HG03558 (cell line): Measurements from ENCODE around the gene CARMIL1.

ENCODE experiments used
- ATAC-seq: cut with Tn5 transposase; IDR thresholded peaks from one replicate; pipeline ENCODE4 v1.9.1; 2021; ENCODE audit warnings: moderate number of reproducible peaks; ENCODE audit not compliant: unreplicated experiment; ENCODE audit errors: extremely low read depth

Gene CARMIL1

GRCh38 chr6:25278914-25279747 lies at the start of gene CARMIL1:
TSS of gene CARMIL1 (plus strand) at chr6:25279374. CDS start at chr6:25279796, 422 bp downstream.
- no peak for ATAC-seq

- no peak for ATAC-seq
Observed at GRCh38 chr6:25229671-25230321, 49.4 kb upstream of the CARMIL1 start.

GRCh38 chr6:25232479-25232878 lies 46.7 kb upstream of the CARMIL1 start:
- ATAC-seq, result no peak

- ATAC-seq, result no peak
Observed at GRCh38 chr6:25233226-25233625, 45.9 kb upstream of the CARMIL1 start.

GRCh38 chr6:25237579-25237978 lies 41.6 kb upstream of the CARMIL1 start:
- ATAC-seq, result no peak

- ATAC-seq, result no peak
Observed at GRCh38 chr6:25239059-25239458, 40.1 kb upstream of the CARMIL1 start.

- no peak for ATAC-seq
Observed at GRCh38 chr6:25239498-25239897, 39.7 kb upstream of the CARMIL1 start.

GRCh38 chr6:25242567-25242966 lies 36.6 kb upstream of the CARMIL1 start:
- ATAC-seq, result no peak

- ATAC-seq, result no peak
Observed at GRCh38 chr6:25244865-25245264, 34.3 kb upstream of the CARMIL1 start.

- ATAC-seq, result no peak
Observed at GRCh38 chr6:25248123-25248522, 31.1 kb upstream of the CARMIL1 start.

GRCh38 chr6:25249133-25249532 lies 30.0 kb upstream of the CARMIL1 start:
- no peak for ATAC-seq

- ATAC-seq, result peak; percentile 59
Observed at GRCh38 chr6:25250878-25251277, 28.3 kb upstream of the CARMIL1 start.

GRCh38 chr6:25251426-25251825 lies 27.7 kb upstream of the CARMIL1 start:
- ATAC-seq, result no peak

- ATAC-seq, result no peak
Observed at GRCh38 chr6:25253351-25253750, 25.8 kb upstream of the CARMIL1 start.

- no peak for ATAC-seq
Observed at GRCh38 chr6:25254671-25255070, 24.5 kb upstream of the CARMIL1 start.

GRCh38 chr6:25257686-25258348 lies 21.4 kb upstream of the CARMIL1 start:
- no peak for ATAC-seq

GRCh38 chr6:25259756-25260155 lies 19.4 kb upstream of the CARMIL1 start:
- ATAC-seq, result no peak

GRCh38 chr6:25263657-25264056 lies 15.5 kb upstream of the CARMIL1 start:
- ATAC-seq, result no peak

- no peak for ATAC-seq
Observed at GRCh38 chr6:25266456-25267100, 12.6 kb upstream of the CARMIL1 start.

GRCh38 chr6:25267662-25268061 lies 11.5 kb upstream of the CARMIL1 start:
- ATAC-seq, result no peak

GRCh38 chr6:25270559-25270958 lies 8.6 kb upstream of the CARMIL1 start:
- no peak for ATAC-seq
